Activated T-helper 1 cell treated with anti-CD3 and anti-CD28 coated beads, Interleukin-2, amount 50 U/mL, for 16 hours (primary cell): ENCODE data around the gene EVX1.

Experiments used
- DNase-seq, 2 donors: peaks; one replicate each; pipeline ENCODE4 v3.0.0-alpha.2; 2020; ENCODE audit warnings: low read depth in 1 of 2, low spot score in 1 of 2

Gene EVX1

DNA sequence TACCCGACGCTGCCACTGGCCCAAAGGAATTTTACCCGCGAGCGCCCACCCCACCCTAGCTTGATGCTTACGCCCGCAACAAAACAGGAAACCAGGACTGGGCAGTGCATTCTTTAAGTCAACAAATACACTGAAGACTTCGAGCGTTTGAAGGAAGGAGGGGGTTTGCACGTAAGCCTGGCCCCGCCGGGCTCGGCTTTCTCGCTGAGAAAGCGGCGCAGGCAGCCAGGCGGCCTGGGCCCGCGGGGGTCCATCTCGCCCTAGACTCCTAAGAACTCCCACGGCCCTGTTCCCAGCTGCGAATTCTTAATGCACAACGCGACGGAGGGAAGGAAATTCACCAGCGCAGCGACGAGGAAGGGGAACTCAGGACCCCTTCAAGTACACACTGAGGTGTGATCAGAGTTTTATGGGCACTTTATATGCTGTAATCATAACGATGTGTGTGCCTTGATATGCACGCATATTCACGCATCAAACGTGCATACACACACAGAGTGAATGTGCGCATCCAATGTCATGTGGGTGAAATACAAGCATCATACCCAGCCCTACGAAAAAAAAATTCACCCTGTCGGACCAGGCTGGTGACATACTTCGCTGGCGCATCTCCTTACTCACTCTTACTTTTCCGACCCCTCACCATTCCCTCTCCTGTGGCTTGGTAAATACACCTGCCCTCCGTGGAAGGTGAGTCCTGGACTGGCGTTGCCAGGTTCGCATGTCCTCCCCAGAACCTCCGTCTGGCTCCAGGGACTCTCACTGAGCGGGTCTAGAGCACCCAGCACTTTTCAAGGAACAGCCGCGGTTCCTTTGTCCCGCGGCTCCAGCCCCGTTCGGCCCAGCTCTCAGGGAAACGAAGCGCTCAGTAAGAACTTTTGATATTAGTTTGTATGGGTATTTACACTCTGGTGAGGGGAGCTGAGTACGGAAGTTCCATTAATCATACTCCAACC lies 37.0 kb upstream of the EVX1 start:
- DNase-seq, result no peak

- DNase-seq, result no peak
These were observed 35.1 kb upstream of the EVX1 start for GRCh38 chr7:27207348-27207985.

DNA sequence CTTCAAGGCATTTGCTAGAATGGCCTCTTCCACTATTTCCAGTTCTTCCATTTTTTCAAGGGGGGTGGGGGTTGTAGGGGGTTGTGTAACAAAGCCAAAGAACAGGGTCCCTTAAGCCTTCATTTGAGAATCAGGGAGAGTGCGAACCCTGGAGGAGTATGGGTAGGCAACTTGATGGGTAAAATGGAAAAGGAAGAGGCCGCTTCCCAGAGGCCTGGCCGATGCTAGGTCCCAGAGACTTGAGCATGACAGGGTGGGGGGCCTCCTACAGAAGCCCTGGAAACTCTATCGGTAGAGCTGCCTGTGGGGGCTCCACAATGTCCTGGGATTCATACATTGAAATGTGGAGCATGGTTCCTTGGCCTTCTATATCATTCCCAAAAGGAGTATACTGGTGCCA lies 33.6 kb upstream of the EVX1 start:
- no peak for DNase-seq

GRCh38 chr7:27209933-27210440 lies 32.6 kb upstream of the EVX1 start:
- DNase-seq, result no peak

- no peak for DNase-seq
These were observed 32.0 kb upstream of the EVX1 start for GRCh38 chr7:27210441-27211083.

GRCh38 chr7:27211084-27211446 lies 31.5 kb upstream of the EVX1 start:
- no peak for DNase-seq

GRCh38 chr7:27211764-27212204 lies 30.8 kb upstream of the EVX1 start:
- DNase-seq, result no peak

GRCh38 chr7:27212497-27213432 lies 29.8 kb upstream of the EVX1 start:
- no peak for DNase-seq

DNA sequence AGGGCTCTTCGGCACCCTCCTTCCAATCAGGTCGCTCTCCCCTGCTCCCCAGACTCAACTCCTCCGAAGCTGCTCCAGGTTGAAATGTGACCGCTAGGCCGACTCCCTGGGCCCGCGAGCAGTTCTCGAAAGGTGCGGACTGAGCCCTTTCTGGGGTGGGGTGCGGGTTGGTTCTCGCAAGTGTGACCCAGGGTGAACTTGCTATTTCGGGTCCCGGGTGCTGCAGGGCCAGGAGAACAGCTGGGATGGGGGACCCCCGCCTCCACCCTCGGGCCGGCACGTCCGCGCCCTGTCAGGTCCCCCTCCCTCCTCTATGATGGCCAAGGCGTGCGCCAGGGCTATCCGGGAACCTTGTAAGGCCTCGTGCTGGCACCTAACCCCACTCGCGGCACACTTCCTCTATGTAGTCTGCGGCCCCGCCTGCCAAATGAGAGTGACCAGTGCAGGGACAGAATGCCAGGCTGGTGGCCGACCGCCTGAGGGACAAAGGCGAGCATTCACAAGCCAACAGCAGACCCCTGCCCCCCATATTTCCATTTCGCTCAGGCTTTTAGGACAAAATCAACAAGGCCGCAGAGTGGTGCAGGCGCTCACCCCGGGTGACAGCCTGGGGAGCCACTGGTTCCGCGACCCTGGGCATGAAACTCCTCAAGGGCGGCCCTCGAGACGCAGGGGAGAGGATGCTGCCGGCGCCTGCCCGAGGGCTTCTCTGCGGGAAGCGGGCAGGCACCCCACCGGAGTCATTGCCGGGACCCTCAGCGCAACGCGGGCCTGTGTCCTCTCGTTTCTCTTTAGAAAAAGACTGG lies 29.0 kb upstream of the EVX1 start:
- no peak for DNase-seq

GRCh38 chr7:27214239-27214950 lies 28.2 kb upstream of the EVX1 start:
- DNase-seq, result no peak

DNA sequence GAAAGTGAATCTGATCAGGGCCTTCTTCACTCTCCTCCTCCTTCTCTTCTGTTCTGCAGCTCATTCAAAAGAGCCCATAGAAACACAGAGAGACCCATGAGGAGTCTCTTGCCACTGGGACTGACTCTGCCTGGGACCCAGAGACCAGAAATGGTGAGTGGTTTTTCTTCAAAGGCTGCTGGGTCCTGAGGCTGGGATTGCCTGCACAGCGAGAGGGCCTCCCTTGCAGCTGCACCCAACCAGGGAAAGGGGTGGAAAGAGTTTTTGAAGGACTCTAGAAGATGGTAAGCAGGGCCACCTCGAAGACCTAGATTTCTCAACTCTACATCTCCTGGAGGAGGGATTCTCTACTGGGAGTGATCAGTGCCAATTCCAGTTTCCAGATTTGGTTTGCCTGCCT lies 27.2 kb upstream of the EVX1 start:
- DNase-seq, result no peak

GRCh38 chr7:27217951-27218350 lies 24.7 kb upstream of the EVX1 start:
- DNase-seq, result no peak

DNA sequence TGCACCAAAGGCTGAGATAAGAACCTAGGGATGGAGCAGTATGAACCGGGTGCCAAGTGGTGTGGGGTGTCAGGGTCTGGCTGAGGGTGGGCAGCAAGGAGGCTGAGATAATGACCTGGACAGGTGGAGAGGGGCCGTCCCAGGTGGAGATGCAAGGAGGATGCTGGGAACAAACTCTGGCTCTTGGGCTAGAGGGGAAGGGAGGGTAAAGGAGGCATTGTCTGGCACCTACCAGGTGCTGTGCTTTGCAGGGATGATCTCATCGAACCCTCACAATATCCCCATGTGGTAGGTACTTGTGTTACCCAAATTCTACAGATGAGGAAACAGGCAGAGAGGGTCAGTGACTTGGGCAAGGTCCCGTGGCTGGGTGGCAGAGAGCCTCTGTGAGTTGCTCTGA lies 22.8 kb upstream of the EVX1 start:
- DNase-seq, result no peak

- DNase-seq, result no peak
These were observed 22.1 kb upstream of the EVX1 start for GRCh38 chr7:27220440-27220955.

- no peak for DNase-seq
These were observed 21.3 kb upstream of the EVX1 start for GRCh38 chr7:27221201-27221797.

DNA sequence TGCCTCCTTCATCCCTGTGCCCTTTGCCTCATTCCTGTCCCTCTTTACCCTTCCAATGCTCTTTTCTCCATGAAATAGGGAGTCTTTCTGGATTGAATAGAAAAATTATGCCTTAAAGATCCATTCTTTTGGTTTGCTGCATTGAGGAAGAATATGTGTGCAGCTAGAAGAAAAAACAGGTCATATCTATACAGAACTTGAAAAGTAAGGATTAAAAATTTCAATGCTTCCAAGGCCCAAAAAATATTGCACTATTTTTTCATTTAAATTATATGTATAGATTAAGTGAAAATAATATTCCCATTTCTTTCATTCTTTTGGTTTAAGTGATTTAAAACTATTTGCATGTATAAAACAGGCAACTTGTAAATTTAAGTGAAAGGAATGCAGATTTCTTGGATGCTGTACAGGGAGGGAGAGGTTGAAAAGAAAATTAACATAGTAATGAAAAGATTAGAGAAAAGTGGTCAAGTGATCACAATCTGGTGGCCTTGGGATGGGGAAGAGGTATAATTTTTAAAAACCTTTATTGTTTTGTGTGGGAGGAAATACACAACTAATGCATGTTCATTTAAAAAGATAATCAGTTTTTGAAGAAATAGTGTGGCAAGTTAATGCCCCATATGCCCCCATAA lies 18.5 kb upstream of the EVX1 start:
- DNase-seq, result no peak

DNA sequence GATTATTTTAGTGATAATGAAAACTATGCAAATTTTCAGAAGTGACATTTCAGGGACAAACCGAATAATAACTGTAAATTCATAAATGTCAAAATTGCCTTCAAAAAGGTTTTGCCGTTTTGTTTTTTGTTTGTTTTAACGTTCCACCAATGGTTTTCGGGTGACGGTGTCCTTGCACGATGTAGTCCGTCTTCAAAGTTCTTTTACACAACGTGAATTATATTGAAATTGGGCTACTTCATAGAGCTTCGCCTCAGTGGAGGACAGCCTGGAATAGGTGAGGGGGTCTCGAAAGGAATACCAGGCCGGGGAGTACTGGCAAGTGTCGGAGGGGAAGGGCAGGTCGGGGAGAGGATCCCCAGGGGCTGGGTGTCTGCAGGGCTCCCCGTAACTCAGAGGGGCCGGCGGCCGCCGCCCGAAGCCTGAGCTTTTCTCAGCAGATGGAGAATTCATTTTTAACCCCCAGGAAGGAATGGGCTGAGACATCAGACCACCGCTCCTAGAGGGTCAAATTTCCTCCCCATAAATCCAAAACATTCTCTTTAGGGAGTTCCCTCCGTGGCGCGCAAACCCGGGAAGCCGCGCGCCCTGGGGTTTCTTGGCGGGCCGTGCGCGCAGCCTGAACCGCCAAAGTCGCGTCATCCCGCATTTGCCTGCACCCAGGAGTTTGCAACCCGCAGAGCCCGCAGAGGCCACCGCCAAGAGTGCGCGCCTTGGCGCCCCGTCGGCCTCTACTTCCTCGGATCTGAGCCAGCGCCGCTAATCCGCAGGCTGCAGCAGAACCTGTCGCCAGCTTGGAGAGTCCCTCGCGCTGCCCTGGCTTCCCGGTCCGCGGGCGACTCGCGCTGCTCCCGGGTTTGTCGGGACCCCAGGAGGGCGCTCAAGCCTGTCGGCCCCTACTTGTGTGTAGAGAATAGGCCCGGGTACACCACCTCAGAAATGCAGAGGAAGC lies 17.3 kb upstream of the EVX1 start:
- no peak for DNase-seq
